BJ (cell line): ENCODE results near the gene BEGAIN. TPM values are rescaled to one million over a fixed set of nuclear protein-coding genes. Genes with fewer than 3 reads are reported as not detected.

ENCODE experiments used
- CTCF ChIA-PET: fragments of 350-600 bp; formaldehyde crosslinking; extraction: SDS; loops from one replicate; lab custom pipeline; 2021; ENCODE audit warnings: antibody characterized with exemption, inconsistent platforms; lab: Yijun Ruan, JAX
- POLR2A ChIA-PET: fragments of 300-600 bp; sonication (Branson Sonifier 250); formaldehyde crosslinking; extraction: SDS; loops from one replicate; lab custom pipeline; 2021; ENCODE audit warnings: antibody characterized with exemption; lab: Charles Lee
- DNase-seq: peaks from one replicate; pipeline ENCODE4 v3.0.0-alpha.2; 2011; ENCODE audit warnings: low read depth
- H3K27me3 ChIP-seq: 2 replicates; pipeline ENCODE4 v1.6.0; 2011; ENCODE audit warnings: low read length; ENCODE audit not compliant: control insufficient read depth, insufficient read depth
- H3K36me3 ChIP-seq: 2 replicates; pipeline ENCODE4 v1.5.1; 2011; ENCODE audit warnings: low read length; ENCODE audit not compliant: control insufficient read depth, insufficient read depth
- H3K4me3 ChIP-seq: 2 replicates; pipeline ENCODE4 v1.5.1; 2011; ENCODE audit warnings: low read depth, mild to moderate bottlenecking, control low read depth, low read length
- polyA plus RNA-seq: library from polyadenylated mRNA; depleted of rRNA; stranded (reverse); fragments of >200 nt; gene quantifications from 2 replicates; pipeline ENCODE4 v1.2.3, GENCODE V29; 2011
- TF ChIP-seq, protein P1 (sequence below): IDR thresholded peaks from 2 replicates; pipeline ENCODE4 v1.5.1; 2011; ENCODE audit warnings: low read depth, mild to moderate bottlenecking, control low read depth, inconsistent platforms, low read length, moderate library complexity; ENCODE audit not compliant: insufficient read depth

Gene BEGAIN
- polyA plus RNA-seq, 1 experiment: 0.22 TPM

GRCh38 chr14:100599981-100600380, 12.8 kb upstream of the BEGAIN start:
- Histone ChIP-seq H3K36me3 (no peaks in the 10 kb centered on the region), H3K27me3 (peaks cover 2% of the 10 kb centered on the region; the same call in 1 of the 2 replicates), H3K4me3 (no peak overlapping the region)
- TF ChIP-seq, protein P1, sequence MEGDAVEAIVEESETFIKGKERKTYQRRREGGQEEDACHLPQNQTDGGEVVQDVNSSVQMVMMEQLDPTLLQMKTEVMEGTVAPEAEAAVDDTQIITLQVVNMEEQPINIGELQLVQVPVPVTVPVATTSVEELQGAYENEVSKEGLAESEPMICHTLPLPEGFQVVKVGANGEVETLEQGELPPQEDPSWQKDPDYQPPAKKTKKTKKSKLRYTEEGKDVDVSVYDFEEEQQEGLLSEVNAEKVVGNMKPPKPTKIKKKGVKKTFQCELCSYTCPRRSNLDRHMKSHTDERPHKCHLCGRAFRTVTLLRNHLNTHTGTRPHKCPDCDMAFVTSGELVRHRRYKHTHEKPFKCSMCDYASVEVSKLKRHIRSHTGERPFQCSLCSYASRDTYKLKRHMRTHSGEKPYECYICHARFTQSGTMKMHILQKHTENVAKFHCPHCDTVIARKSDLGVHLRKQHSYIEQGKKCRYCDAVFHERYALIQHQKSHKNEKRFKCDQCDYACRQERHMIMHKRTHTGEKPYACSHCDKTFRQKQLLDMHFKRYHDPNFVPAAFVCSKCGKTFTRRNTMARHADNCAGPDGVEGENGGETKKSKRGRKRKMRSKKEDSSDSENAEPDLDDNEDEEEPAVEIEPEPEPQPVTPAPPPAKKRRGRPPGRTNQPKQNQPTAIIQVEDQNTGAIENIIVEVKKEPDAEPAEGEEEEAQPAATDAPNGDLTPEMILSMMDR: no peak
- DNase-seq: no peak
- POLR2A ChIA-PET: no interaction called here
- CTCF ChIA-PET: no interaction called here

DNA sequence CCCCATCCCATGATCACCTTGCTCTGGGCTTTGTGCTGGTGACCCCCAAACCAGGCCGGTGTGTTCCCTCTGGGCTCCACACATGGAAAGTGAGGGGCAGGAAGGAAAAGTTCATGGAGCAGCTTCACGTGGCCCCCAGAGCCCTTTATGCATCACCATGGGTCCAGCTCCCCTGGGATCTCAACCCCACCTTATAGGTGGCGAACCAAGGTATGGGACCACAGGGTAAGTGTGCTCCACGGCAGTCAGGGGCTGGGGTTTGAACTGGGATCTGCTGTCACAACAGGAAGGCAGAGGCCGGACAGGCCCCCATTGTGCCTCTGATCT, 7.4 kb upstream of the BEGAIN start:
- POLR2A ChIA-PET: no interaction called here
- Histone ChIP-seq H3K4me3 (no peak overlapping the region), H3K27me3 (peaks cover 11% of the 10 kb centered on the region), H3K36me3 (no peaks in the 10 kb centered on the region)
- CTCF ChIA-PET: no interaction called here
- no peak for DNase-seq
- TF ChIP-seq, protein P1: no peak

GRCh38 chr14:100593751-100594624, 6.8 kb upstream of the BEGAIN start:
- ChIA-PET CTCF (no interaction called here), POLR2A (no interaction called here)
- Histone ChIP-seq H3K4me3 (no peak overlapping the region), H3K36me3 (no peaks in the 10 kb centered on the region), H3K27me3 (peaks cover 13% of the 10 kb centered on the region)
- no peak for DNase-seq
- TF ChIP-seq, protein P1: no peak

GRCh38 chr14:100592972-100593371, 5.8 kb upstream of the BEGAIN start:
- TF ChIP-seq, protein P1: no peak
- no peak for DNase-seq
- POLR2A ChIA-PET: no interaction called here
- no peaks in the 10 kb centered on the region for H3K36me3 ChIP-seq
- CTCF ChIA-PET: no interaction called here
- no peak overlapping the region for H3K4me3 ChIP-seq
- peaks cover 22% of the 10 kb centered on the region for H3K27me3 ChIP-seq

GRCh38 chr14:100592461-100592891, 5.3 kb upstream of the BEGAIN start:
- ChIA-PET CTCF (no interaction called here), POLR2A (no interaction called here)
- Histone ChIP-seq H3K4me3 (no peak overlapping the region), H3K27me3 (peaks cover 27% of the 10 kb centered on the region), H3K36me3 (no peaks in the 10 kb centered on the region)
- no peak for DNase-seq
- TF ChIP-seq, protein P1: no peak
